Mesenchymal stem cell (in vitro differentiated cells and primary cell): ENCODE results near the gene MFAP2.

Source experiments
- DNase-seq: peaks from one replicate; pipeline ENCODE4 v3.0.0-alpha.2; 2013
- H2AFZ ChIP-seq: one replicate; pipeline ENCODE4 v1.6.1; 2013; ENCODE audit warnings: low read depth, mild to moderate bottlenecking, control low read depth, inconsistent platforms, low read length, moderate library complexity
- H2AK5ac ChIP-seq: 2 replicates; pipeline ENCODE4 v1.6.1; 2013; ENCODE audit warnings: low read length, moderate library complexity, mild to moderate bottlenecking, inconsistent platforms; ENCODE audit not compliant: severe bottlenecking
- H2BK120ac ChIP-seq: one replicate; pipeline ENCODE4 v1.6.1; 2013; ENCODE audit warnings: low read depth, mild to moderate bottlenecking, inconsistent platforms, low read length, moderate library complexity
- H2BK12ac ChIP-seq, 2 experiments: one replicate each; pipeline ENCODE4 v1.6.1; 2013; ENCODE audit warnings: inconsistent platforms in 2 of 2, low read length in 2 of 2, mild to moderate bottlenecking in 2 of 2, moderate library complexity in 2 of 2, control low read depth in 1 of 2
- H2BK15ac ChIP-seq: one replicate; pipeline ENCODE4 v1.6.1; 2013; ENCODE audit warnings: mild to moderate bottlenecking, low read depth, inconsistent platforms; ENCODE audit not compliant: poor library complexity, severe bottlenecking
- H2BK5ac ChIP-seq: 2 replicates; pipeline ENCODE4 v1.6.1; 2013; ENCODE audit warnings: low read depth, mild to moderate bottlenecking, low read length, control low read depth, inconsistent platforms; ENCODE audit not compliant: poor library complexity, severe bottlenecking
- H3K14ac ChIP-seq, 2 experiments: one replicate each; pipeline ENCODE4 v1.6.1; 2013; ENCODE audit warnings: inconsistent platforms in 2 of 2, low read length in 2 of 2, control low read depth in 1 of 2, mild to moderate bottlenecking in 1 of 2, moderate library complexity in 1 of 2
- H3K18ac ChIP-seq, 2 experiments: one replicate each; pipeline ENCODE4 v1.6.1; 2013; ENCODE audit warnings: inconsistent platforms in 2 of 2, low read length in 2 of 2, control low read depth in 1 of 2, low read depth in 1 of 2, mild to moderate bottlenecking in 1 of 2
- H3K23ac ChIP-seq, 2 experiments: one replicate each; pipeline ENCODE4 v1.6.1; 2013; ENCODE audit warnings: inconsistent platforms in 2 of 2, low read length in 2 of 2, mild to moderate bottlenecking in 2 of 2, moderate library complexity in 2 of 2, control low read depth in 1 of 2
- H3K27ac ChIP-seq: 2 replicates; pipeline ENCODE4 v1.5.1; 2013; ENCODE audit warnings: mild to moderate bottlenecking, moderate library complexity, low read length, control low read depth, inconsistent platforms; ENCODE audit not compliant: poor library complexity, severe bottlenecking
- H3K27me3 ChIP-seq, 2 experiments: 2 replicates each; pipeline versions ENCODE4 v1.6.1 to v1.7.0; 2013; ENCODE audit warnings: low read length in 2 of 2, mild to moderate bottlenecking in 2 of 2, moderate library complexity in 2 of 2, control low read depth in 1 of 2, inconsistent platforms in 1 of 2; ENCODE audit not compliant: control insufficient read depth in 1 of 2, insufficient read depth in 1 of 2
- H3K36me3 ChIP-seq, 2 experiments: 2 replicates each; pipeline versions ENCODE4 v1.6.1 to v1.7.0; 2013; ENCODE audit warnings: low read length in 2 of 2, control low read depth in 1 of 2, inconsistent platforms in 1 of 2, low read depth in 1 of 2, mild to moderate bottlenecking in 1 of 2; ENCODE audit not compliant: insufficient read depth in 2 of 2, control insufficient read depth in 1 of 2
- H3K4ac ChIP-seq, 2 experiments: one replicate each; pipeline ENCODE4 v1.6.1; 2013; ENCODE audit warnings: inconsistent platforms in 2 of 2, low read length in 2 of 2, mild to moderate bottlenecking in 2 of 2, moderate library complexity in 2 of 2, control low read depth in 1 of 2, low read depth in 1 of 2
- H3K4me1 ChIP-seq: 2 replicates; pipeline ENCODE4 v1.6.1; 2013; ENCODE audit warnings: low read depth, low read length, control low read depth; ENCODE audit not compliant: control insufficient read depth, insufficient read depth
- H3K4me2 ChIP-seq: 2 replicates; pipeline ENCODE4 v1.6.1; 2013; ENCODE audit warnings: low read length, mild to moderate bottlenecking, inconsistent platforms; ENCODE audit not compliant: poor library complexity, severe bottlenecking
- H3K4me3 ChIP-seq, 2 experiments: 2 replicates each; pipeline versions ENCODE4 v1.5.1 to v1.7.0; 2013; ENCODE audit warnings: low read length in 2 of 2, mild to moderate bottlenecking in 2 of 2, control low read depth in 1 of 2, low read depth in 1 of 2; ENCODE audit not compliant: insufficient read depth in 1 of 2
- H3K79me1 ChIP-seq: replicated peaks from 2 replicates; pipeline ENCODE4 v1.6.1; 2013; ENCODE audit warnings: mild to moderate bottlenecking, control low read depth, low read length, inconsistent platforms; ENCODE audit not compliant: poor library complexity, severe bottlenecking
- H3K9ac ChIP-seq: 2 replicates; pipeline ENCODE4 v1.7.0; 2013; ENCODE audit warnings: mild to moderate bottlenecking, low read length, moderate library complexity
- H3K9me3 ChIP-seq: 2 replicates; pipeline ENCODE4 v1.7.0; 2013; ENCODE audit warnings: mild to moderate bottlenecking, low read length; ENCODE audit not compliant: control insufficient read depth
- H4K8ac ChIP-seq: one replicate; pipeline ENCODE4 v1.6.1; 2013; ENCODE audit warnings: inconsistent platforms, mild to moderate bottlenecking, low read length, moderate library complexity
- H4K91ac ChIP-seq: one replicate; pipeline ENCODE4 v1.6.1; 2013; ENCODE audit warnings: mild to moderate bottlenecking, low read length, inconsistent platforms
- WGBS: methylation state at CpG from one replicate; pipeline ENCODE4 v1.1.7; 2013; ENCODE audit warnings: mixed read lengths; 5-methylcytosine and 5-hydroxymethylcytosine counted together

The MFAP2 gene

DNA sequence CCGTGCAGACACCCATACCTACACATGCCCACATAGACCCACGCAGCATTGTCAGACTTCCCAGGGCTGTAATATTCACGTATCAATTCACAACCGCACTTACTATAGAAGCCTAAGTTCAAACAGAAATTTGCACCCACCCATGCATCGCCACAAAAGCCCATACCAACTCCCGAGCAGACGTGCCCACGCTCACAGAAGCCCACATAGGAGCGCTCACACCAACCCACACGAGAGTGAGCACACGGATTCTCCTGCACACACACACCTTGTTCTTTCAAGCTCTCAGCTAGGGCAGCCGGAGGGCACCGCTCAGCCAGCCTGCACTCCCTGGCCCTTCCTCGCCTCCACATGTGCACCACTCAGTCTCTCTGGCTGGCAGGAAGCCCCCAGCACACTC, 4.6 kb downstream of the MFAP2 start:
- H3K79me1 ChIP-seq, result peaks cover 11% of the 10 kb centered on the region
- H3K4ac ChIP-seq, result no peak overlapping the region
- no peak overlapping the region for H3K18ac ChIP-seq
- H3K27ac ChIP-seq, result no peak overlapping the region
- 93% methylated on average over 14 of the region's 14 CpGs for WGBS
- H3K23ac ChIP-seq, result no peak overlapping the region
- no peak overlapping the region for H2BK5ac ChIP-seq
- H3K4me1 ChIP-seq, result peaks cover 57% of the 10 kb centered on the region
- no peak overlapping the region for H2AK5ac ChIP-seq
- DNase-seq, result no peak
- H3K27me3 ChIP-seq, result no peaks in the 10 kb centered on the region
- H3K4me2 ChIP-seq, result no peak overlapping the region
- no peak overlapping the region for H4K8ac ChIP-seq
- no peak overlapping the region for H3K4me3 ChIP-seq
- H2BK12ac ChIP-seq, result no peak overlapping the region
- no peak overlapping the region for H2BK120ac ChIP-seq
- no peak overlapping the region for H3K14ac ChIP-seq
- H2AFZ ChIP-seq, result no peak overlapping the region
- H2BK15ac ChIP-seq, result no peak overlapping the region
- no peak overlapping the region for H3K9ac ChIP-seq
- peaks cover 53 to 67% of the 10 kb centered on the region in 2 experiments for H3K36me3 ChIP-seq
- no peaks in the 10 kb centered on the region for H3K9me3 ChIP-seq
- no peak overlapping the region for H4K91ac ChIP-seq

DNA sequence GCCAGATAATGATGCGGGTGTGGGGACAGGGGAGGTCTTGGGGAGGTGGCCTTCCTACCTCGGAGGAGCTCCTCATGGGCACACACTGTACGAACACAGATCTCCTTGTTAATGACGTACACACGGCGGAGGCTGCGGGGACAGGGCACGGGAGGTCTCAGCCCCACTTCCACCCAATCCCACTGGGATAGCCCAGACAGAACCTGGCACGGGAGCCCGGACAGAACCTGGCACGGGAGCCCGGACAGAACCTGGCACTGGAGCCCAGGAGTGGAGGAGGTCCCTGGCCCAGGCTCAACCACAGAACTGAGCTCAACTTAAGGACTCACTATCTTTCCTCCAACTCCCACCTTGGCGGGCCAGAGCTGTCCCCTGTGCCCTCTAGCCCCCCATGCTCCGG, 5.2 kb downstream of the MFAP2 start:
- Histone ChIP-seq H2BK5ac (no peak overlapping the region), H3K14ac (no peak overlapping the region), H3K4ac (no peak overlapping the region), H3K23ac (no peak overlapping the region), H2AK5ac (no peak overlapping the region), H2BK120ac (no peak overlapping the region), H2BK12ac (no peak overlapping the region), H4K8ac (no peak overlapping the region), H3K27me3 (no peaks in the 10 kb centered on the region), H2AFZ (no peak overlapping the region), H3K9me3 (no peaks in the 10 kb centered on the region), H3K9ac (no peak overlapping the region), H4K91ac (no peak overlapping the region), H3K4me2 (no peak overlapping the region), H3K4me3 (no peak overlapping the region), H3K27ac (no peak overlapping the region), H3K4me1 (peaks cover 54% of the 10 kb centered on the region), H3K79me1 (peaks cover 11% of the 10 kb centered on the region), H3K36me3 (peaks cover 59 to 73% of the 10 kb centered on the region in 2 experiments), H3K18ac (no peak overlapping the region), H2BK15ac (no peak overlapping the region)
- 96% methylated on average over 14 of the region's 14 CpGs for WGBS
- no peak for DNase-seq

DNA sequence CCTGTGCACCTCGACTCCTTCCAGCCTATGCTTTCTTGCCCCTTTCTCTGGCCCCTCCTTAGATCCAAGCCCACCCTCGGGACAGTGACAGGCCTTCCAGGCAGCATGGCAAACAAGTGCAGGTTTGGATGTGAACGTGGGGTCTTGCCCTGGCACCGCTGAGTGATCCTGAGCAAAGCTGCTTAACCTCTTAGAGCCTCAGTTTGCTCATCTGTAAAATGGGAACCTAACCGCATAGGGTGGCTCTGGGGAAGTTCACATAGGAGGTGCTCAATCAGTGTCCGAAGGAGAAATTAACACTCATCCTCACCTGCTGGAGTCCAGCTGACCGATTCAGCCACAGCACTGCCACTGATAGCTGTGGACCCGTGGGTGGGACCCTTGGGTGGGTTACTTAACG, 7.2 kb downstream of the MFAP2 start:
- Histone ChIP-seq H3K4me3 (no peak overlapping the region), H3K4me2 (no peak overlapping the region), H3K27ac (no peak overlapping the region), H3K36me3 (peaks cover 63 to 85% of the 10 kb centered on the region in 2 experiments), H3K27me3 (no peaks in the 10 kb centered on the region), H3K23ac (no peak overlapping the region), H3K4me1 (peaks cover 46% of the 10 kb centered on the region), H3K9ac (no peak overlapping the region), H3K4ac (no peak overlapping the region), H2AK5ac (no peak overlapping the region), H2BK12ac (no peak overlapping the region), H2AFZ (no peak overlapping the region), H2BK5ac (no peak overlapping the region), H3K79me1 (peaks cover 11% of the 10 kb centered on the region), H4K91ac (no peak overlapping the region), H4K8ac (no peak overlapping the region), H3K18ac (no peak overlapping the region), H3K14ac (no peak overlapping the region), H2BK120ac (no peak overlapping the region), H3K9me3 (no peaks in the 10 kb centered on the region), H2BK15ac (no peak overlapping the region)
- WGBS, result 96% methylated on average over 9 of the region's 9 CpGs
- no peak for DNase-seq

DNA sequence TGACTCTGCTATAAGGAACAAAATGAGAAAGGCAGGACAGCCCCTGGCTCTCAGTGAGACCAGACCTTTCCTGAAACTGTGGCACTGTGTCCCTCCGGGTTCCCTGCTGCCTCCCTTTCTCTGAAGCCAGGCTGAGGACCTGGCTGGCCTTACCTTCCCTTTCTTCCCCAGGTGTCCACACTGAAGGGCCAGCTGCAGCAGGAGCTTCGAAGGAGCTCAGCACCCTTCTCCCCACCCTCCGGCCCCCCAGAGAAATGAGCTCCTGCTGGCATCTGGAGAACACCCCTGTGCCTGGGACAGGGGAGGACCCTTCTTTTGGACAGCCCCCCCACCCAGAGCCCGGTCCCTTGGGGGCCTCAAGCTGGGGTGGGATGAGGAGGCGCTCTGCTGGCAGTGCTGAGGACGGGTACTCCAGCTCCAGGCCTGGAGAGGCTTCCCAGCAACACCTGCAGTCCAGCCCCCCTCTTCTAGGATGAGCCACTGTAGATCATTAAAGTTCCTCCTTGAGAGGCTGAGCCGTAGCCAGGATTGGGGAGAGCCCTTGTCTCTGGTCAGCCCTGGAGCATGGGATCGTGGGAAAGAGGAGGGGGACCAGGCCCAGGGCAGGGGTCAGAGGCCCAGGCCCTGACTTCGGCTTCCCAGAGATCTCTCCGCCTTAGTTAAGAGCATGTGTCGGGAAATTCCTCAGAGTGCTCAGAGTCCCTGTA, 8.1 kb downstream of the MFAP2 start:
- Histone ChIP-seq H3K4me2 (no peak overlapping the region), H3K23ac (no peak overlapping the region), H3K27me3 (no peaks in the 10 kb centered on the region), H3K36me3 (peaks cover 61 to 84% of the 10 kb centered on the region in 2 experiments), H3K27ac (peak overlapping the region; percentile 2), H4K91ac (peak overlapping the region; percentile 11), H2AFZ (no peak overlapping the region), H2AK5ac (peak overlapping the region; percentile 19), H2BK12ac (no peak overlapping the region), H3K4me3 (no peak overlapping the region), H3K4me1 (peaks cover 46% of the 10 kb centered on the region), H2BK5ac (no peak overlapping the region), H3K9ac (peak overlapping the region; percentile 53), H3K79me1 (peaks cover 11% of the 10 kb centered on the region), H3K18ac (no peak overlapping the region), H3K14ac (no peak overlapping the region), H2BK15ac (no peak overlapping the region), H3K9me3 (no peaks in the 10 kb centered on the region), H2BK120ac (no peak overlapping the region), H3K4ac (no peak overlapping the region), H4K8ac (peak overlapping the region; percentile 23)
- DNase-seq, result no peak
- WGBS, result 74% methylated on average over 8 of the region's 11 CpGs
